Measurements from ENCODE around the gene ITPRID2.

DNA sequence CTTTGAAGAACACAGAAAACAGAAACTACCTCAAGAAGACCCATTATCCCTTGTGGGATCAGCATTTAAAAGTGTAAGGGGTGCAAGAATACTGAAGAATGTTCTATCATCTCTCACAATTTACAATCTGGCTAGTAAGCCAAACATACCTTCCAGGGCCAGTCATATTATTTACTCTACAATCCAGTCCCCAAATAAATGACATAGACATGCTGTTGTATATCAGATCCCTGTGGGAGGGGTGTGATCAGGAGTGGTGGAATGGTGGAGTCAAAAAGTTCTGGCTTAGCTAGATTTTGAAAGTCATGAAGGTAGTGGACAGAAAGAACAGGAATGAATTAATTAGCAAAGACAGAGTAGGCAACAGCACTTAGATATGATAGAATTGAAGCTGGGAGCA lies 1.8 kb upstream of the ITPRID2 start:
- TF ChIP-seq EZH2 (IDR thresholded peaks at IDR 0.05; ENCODE audit: borderline replicate concordance, low read depth, low read length, severe bottlenecking), result no peak
- TF ChIP-seq, protein P1, sequence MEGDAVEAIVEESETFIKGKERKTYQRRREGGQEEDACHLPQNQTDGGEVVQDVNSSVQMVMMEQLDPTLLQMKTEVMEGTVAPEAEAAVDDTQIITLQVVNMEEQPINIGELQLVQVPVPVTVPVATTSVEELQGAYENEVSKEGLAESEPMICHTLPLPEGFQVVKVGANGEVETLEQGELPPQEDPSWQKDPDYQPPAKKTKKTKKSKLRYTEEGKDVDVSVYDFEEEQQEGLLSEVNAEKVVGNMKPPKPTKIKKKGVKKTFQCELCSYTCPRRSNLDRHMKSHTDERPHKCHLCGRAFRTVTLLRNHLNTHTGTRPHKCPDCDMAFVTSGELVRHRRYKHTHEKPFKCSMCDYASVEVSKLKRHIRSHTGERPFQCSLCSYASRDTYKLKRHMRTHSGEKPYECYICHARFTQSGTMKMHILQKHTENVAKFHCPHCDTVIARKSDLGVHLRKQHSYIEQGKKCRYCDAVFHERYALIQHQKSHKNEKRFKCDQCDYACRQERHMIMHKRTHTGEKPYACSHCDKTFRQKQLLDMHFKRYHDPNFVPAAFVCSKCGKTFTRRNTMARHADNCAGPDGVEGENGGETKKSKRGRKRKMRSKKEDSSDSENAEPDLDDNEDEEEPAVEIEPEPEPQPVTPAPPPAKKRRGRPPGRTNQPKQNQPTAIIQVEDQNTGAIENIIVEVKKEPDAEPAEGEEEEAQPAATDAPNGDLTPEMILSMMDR (IDR thresholded peaks at IDR 0.05; ENCODE audit: borderline replicate concordance, extremely low read depth, low read length, poor library complexity, severe bottlenecking), result no peak

Measured in DND-41 (cell line).